GM20431 (cell line): Measurements from ENCODE around the gene FOLR2.

ENCODE experiments used
- in situ Hi-C: fragments of 300-500 bp; cut with MseI, MboI; formaldehyde crosslinking; loops from one replicate; pipeline ENCODE4 v1.15.0; 2020; ENCODE audit warnings: low sequenced_read_pairs; ENCODE audit not compliant: unreplicated experiment

Gene FOLR2

GRCh38 chr11:72229336-72229924 lies 12.8 kb downstream of the FOLR2 start:
- in situ Hi-C loops, result no loop called here

- in situ Hi-C loops, result no loop called here
These were observed 13.6 kb downstream of the FOLR2 start for GRCh38 chr11:72229925-72230763.

- in situ Hi-C loops, result no loop called here
These were observed 14.3 kb downstream of the FOLR2 start for GRCh38 chr11:72230764-72231365.

- in situ Hi-C loops, result no loop called here
These were observed 15.0 kb downstream of the FOLR2 start for GRCh38 chr11:72231396-72232259.

- in situ Hi-C loops, result no loop called here
These were observed 15.9 kb downstream of the FOLR2 start for GRCh38 chr11:72232260-72233055.

GRCh38 chr11:72233056-72233772 lies 16.6 kb downstream of the FOLR2 start:
- in situ Hi-C loops, result no loop called here

GRCh38 chr11:72233773-72234513 lies 17.3 kb downstream of the FOLR2 start:
- in situ Hi-C loops, result no loop called here

GRCh38 chr11:72234514-72234830 lies 17.9 kb downstream of the FOLR2 start:
- in situ Hi-C loops, result no loop called here

- in situ Hi-C loops, result no loop called here
These were observed 18.3 kb downstream of the FOLR2 start for GRCh38 chr11:72234920-72235319.

GRCh38 chr11:72235351-72236057 lies 18.9 kb downstream of the FOLR2 start:
- in situ Hi-C loops, result no loop called here

GRCh38 chr11:72236083-72236697 lies 19.6 kb downstream of the FOLR2 start:
- in situ Hi-C loops, result no loop called here

GRCh38 chr11:72236774-72237111 lies 20.1 kb downstream of the FOLR2 start:
- in situ Hi-C loops, result no loop called here

GRCh38 chr11:72237112-72237931 lies 20.7 kb downstream of the FOLR2 start:
- in situ Hi-C loops, result no loop called here

- in situ Hi-C loops, result no loop called here
These were observed 21.5 kb downstream of the FOLR2 start for GRCh38 chr11:72238040-72238450.

- in situ Hi-C loops, result no loop called here
These were observed 22.1 kb downstream of the FOLR2 start for GRCh38 chr11:72238492-72239312.

GRCh38 chr11:72239313-72239848 lies 22.8 kb downstream of the FOLR2 start:
- in situ Hi-C loops, result no loop called here
